Kidney (tissue), 14 donors: ENCODE measurements around the gene BPIFA2. TPM values are rescaled to one million over a fixed set of nuclear protein-coding genes. Genes with fewer than 3 reads are reported as not detected.

Experiments used
- DNase-seq, 5 donors: peaks; one replicate each; pipeline ENCODE4 v3.0.0-alpha.2; 2013 to 2020
- FAIRE-seq: peaks from 2 replicates; lab custom pipeline; 2012; peaks lifted over from hg19 to GRCh38; lab: Jason Lieb, UNC
- H3K27ac ChIP-seq, 2 donors: one replicate each; pipeline ENCODE4 v1.7.0; 2013; ENCODE audit warnings: low read depth in 2 of 2, low read length in 2 of 2, inconsistent platforms in 1 of 2
- H3K27me3 ChIP-seq: one replicate; pipeline ENCODE4 v1.7.1; 2013; ENCODE audit warnings: low read length, inconsistent platforms; ENCODE audit not compliant: control insufficient read depth, insufficient read depth
- H3K36me3 ChIP-seq, 3 donors: one replicate each; pipeline versions ENCODE4 v1.7.0 to v1.7.1; 2013; ENCODE audit warnings: low read length in 3 of 3, control low read depth in 1 of 3, inconsistent platforms in 1 of 3; ENCODE audit not compliant: insufficient read depth in 3 of 3, control insufficient read depth in 2 of 3
- H3K4me1 ChIP-seq, 3 donors: one replicate each; pipeline versions ENCODE4 v1.7.0 to v1.7.1; 2013; ENCODE audit warnings: low read length in 3 of 3, inconsistent platforms in 1 of 3, low read depth in 1 of 3; ENCODE audit not compliant: control insufficient read depth in 2 of 3, insufficient read depth in 2 of 3
- H3K4me3 ChIP-seq, 3 donors: one replicate each; pipeline versions ENCODE4 v1.7.0 to v1.8.1; 2013; ENCODE audit warnings: low read length in 3 of 3, control low read depth in 1 of 3, inconsistent platforms in 1 of 3
- H3K9ac ChIP-seq, 3 donors: one replicate each; pipeline versions ENCODE4 v1.7.0 to v1.7.1; 2013; ENCODE audit warnings: low read length in 3 of 3, control low read depth in 1 of 3, inconsistent platforms in 1 of 3
- H3K9me3 ChIP-seq, 3 donors: one replicate each; pipeline versions ENCODE4 v1.7.0 to v1.7.1; 2013; ENCODE audit warnings: low read length in 3 of 3, control low read depth in 1 of 3, inconsistent platforms in 1 of 3; ENCODE audit not compliant: control insufficient read depth in 2 of 3, insufficient read depth in 1 of 3
- intact Hi-C: fragments of 100-400 bp; cut with DNase I; formaldehyde crosslinking; loops from one replicate; pipeline ENCODE4 v1.11.1; 2022
- polyA plus RNA-seq: library from polyadenylated mRNA; stranded (reverse); fragments of 350-450 nt; fragmentation: Illumina TruSeq; extraction: RNeasy Lipid Tissue Mini Kit (QIAGEN cat#74804); gene quantifications from one replicate; pipeline ENCODE4 v1.2.3, GENCODE V29; 2014; ENCODE audit warnings: low read depth, low replicate concordance; ENCODE audit not compliant: insufficient read depth
- total RNA-seq: library from RNA; stranded (reverse); fragmentation: NEBNext Ultra II Directional; extraction: Animal tissue kit (Norgen Biotek cat#: 25700); gene quantifications from one replicate; pipeline ENCODE4 v1.2.1, GENCODE V29; 2021
- TF ChIP-seq, protein P1 (sequence below): IDR thresholded peaks from 3 replicates; pipeline ENCODE4 v1.5.1; 2012; ENCODE audit warnings: mild to moderate bottlenecking, moderate library complexity, borderline replicate concordance; ENCODE audit not compliant: insufficient read depth; ENCODE audit errors: extremely low read depth
- donor health status: control.
- donor health status: control.
- donor health status: control.
- donor health status: control.
- donor health status: control.
- donor health status: DM: yes; HTN: yes; CAD: no.
- donor health status: Normal renal cell carcinoma (clear cell type).

BPIFA2 gene
- total and polyA plus RNA-seq, 2 donors from 2014 or later, result 0.54 TPM; not detected in 1

- H3K4me1 ChIP-seq, result no peaks in the 10 kb centered on the region
- intact Hi-C loops, result no loop called here
- TF ChIP-seq, protein P1, sequence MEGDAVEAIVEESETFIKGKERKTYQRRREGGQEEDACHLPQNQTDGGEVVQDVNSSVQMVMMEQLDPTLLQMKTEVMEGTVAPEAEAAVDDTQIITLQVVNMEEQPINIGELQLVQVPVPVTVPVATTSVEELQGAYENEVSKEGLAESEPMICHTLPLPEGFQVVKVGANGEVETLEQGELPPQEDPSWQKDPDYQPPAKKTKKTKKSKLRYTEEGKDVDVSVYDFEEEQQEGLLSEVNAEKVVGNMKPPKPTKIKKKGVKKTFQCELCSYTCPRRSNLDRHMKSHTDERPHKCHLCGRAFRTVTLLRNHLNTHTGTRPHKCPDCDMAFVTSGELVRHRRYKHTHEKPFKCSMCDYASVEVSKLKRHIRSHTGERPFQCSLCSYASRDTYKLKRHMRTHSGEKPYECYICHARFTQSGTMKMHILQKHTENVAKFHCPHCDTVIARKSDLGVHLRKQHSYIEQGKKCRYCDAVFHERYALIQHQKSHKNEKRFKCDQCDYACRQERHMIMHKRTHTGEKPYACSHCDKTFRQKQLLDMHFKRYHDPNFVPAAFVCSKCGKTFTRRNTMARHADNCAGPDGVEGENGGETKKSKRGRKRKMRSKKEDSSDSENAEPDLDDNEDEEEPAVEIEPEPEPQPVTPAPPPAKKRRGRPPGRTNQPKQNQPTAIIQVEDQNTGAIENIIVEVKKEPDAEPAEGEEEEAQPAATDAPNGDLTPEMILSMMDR, result no peak
- no peak overlapping the region for H3K4me3 ChIP-seq
- DNase-seq, result no peak
- no peak overlapping the region for H3K9ac ChIP-seq
- no peak for FAIRE-seq
- no peaks in the 10 kb centered on the region for H3K27me3 ChIP-seq
- no peaks in the 10 kb centered on the region for H3K9me3 ChIP-seq
- H3K36me3 ChIP-seq, result no peaks in the 10 kb centered on the region
- H3K27ac ChIP-seq, result no peak overlapping the region
Observed at GRCh38 chr20:33160681-33161080, 7.3 kb upstream of the BPIFA2 start.

- Histone ChIP-seq H3K9ac (no peak overlapping the region), H3K36me3 (no peaks in the 10 kb centered on the region), H3K4me1 (no peaks in the 10 kb centered on the region), H3K9me3 (no peaks in the 10 kb centered on the region), H3K4me3 (no peak overlapping the region), H3K27me3 (no peaks in the 10 kb centered on the region), H3K27ac (no peak overlapping the region)
- TF ChIP-seq, protein P1, result no peak
- no peak for DNase-seq
- intact Hi-C loops, result no loop called here
- FAIRE-seq, result no peak
Observed at GRCh38 chr20:33162313-33162712, 5.6 kb upstream of the BPIFA2 start.

GRCh38 chr20:33162753-33163152 is 5.2 kb upstream of the BPIFA2 start:
- Histone ChIP-seq H3K4me1 (no peaks in the 10 kb centered on the region), H3K9me3 (no peaks in the 10 kb centered on the region), H3K9ac (no peak overlapping the region), H3K36me3 (no peaks in the 10 kb centered on the region), H3K4me3 (no peak overlapping the region), H3K27me3 (no peaks in the 10 kb centered on the region), H3K27ac (no peak overlapping the region)
- intact Hi-C loops, result no loop called here
- no peak for DNase-seq
- FAIRE-seq, result no peak
- TF ChIP-seq, protein P1, result no peak
